Liver (tissue), 9 donors: ENCODE measurements around the gene MACROD1. TPM values are rescaled to one million over a fixed set of nuclear protein-coding genes. Genes with fewer than 3 reads are reported as not detected.

ENCODE experiments used
- DNase-seq: peaks from one replicate; pipeline ENCODE4 v3.0.0-alpha.2; 2017; ENCODE audit warnings: low spot score
- H3K27ac ChIP-seq, 2 donors: one replicate each; pipeline ENCODE4 v1.7.0; 2013; ENCODE audit warnings: inconsistent platforms in 2 of 2, low read length in 2 of 2, control low read depth in 1 of 2, low read depth in 1 of 2, mild to moderate bottlenecking in 1 of 2
- H3K27me3 ChIP-seq, 4 donors: one replicate each; pipeline versions ENCODE4 v1.6.1 to v1.7.0; 2013; ENCODE audit warnings: low read length in 3 of 4, inconsistent platforms in 1 of 4, mild to moderate bottlenecking in 1 of 4, moderate library complexity in 1 of 4; ENCODE audit not compliant: control insufficient read depth in 4 of 4, insufficient read depth in 4 of 4
- H3K36me3 ChIP-seq, 4 donors: one replicate each; pipeline versions ENCODE4 v1.6.1 to v1.7.0; 2013; ENCODE audit warnings: low read length in 3 of 4, mild to moderate bottlenecking in 3 of 4, low read depth in 1 of 4, moderate library complexity in 1 of 4; ENCODE audit not compliant: control insufficient read depth in 4 of 4, insufficient read depth in 3 of 4
- H3K4me1 ChIP-seq, 4 donors: one replicate each; pipeline versions ENCODE4 v1.6.1 to v1.7.0; 2013; ENCODE audit warnings: low read length in 3 of 4, mild to moderate bottlenecking in 3 of 4, moderate library complexity in 1 of 4; ENCODE audit not compliant: control insufficient read depth in 4 of 4, insufficient read depth in 4 of 4
- H3K4me3 ChIP-seq, 3 donors: one replicate each; pipeline versions ENCODE4 v1.6.1 to v1.7.0; 2013; ENCODE audit warnings: low read length in 3 of 3, control low read depth in 1 of 3, low read depth in 1 of 3, mild to moderate bottlenecking in 1 of 3
- H3K9ac ChIP-seq, 2 donors: one replicate each; pipeline ENCODE4 v1.7.0; 2013; ENCODE audit warnings: low read length in 2 of 2, mild to moderate bottlenecking in 2 of 2, moderate library complexity in 2 of 2, control low read depth in 1 of 2, low read depth in 1 of 2
- H3K9me3 ChIP-seq, 4 donors: one replicate each; pipeline versions ENCODE4 v1.6.1 to v1.7.0; 2013; ENCODE audit warnings: low read length in 3 of 4; ENCODE audit not compliant: control insufficient read depth in 4 of 4
- EGR1 ChIP-seq, 2 donors: IDR thresholded peaks; 2 replicates each; pipeline ENCODE4 v1.6.1; 2016 to 2018; ENCODE audit warnings: antibody characterized with exemption in 2 of 2, low read depth in 2 of 2
- FOXA1 ChIP-seq: IDR thresholded peaks from 2 replicates; pipeline ENCODE4 v1.6.1; 2016; ENCODE audit warnings: antibody characterized with exemption
- FOXA2 ChIP-seq: IDR thresholded peaks from 2 replicates; pipeline ENCODE4 v1.6.1; 2016; ENCODE audit warnings: antibody characterized with exemption
- GABPA ChIP-seq, 2 donors: IDR thresholded peaks in 1 of 2; conservative IDR thresholded peaks in 1 of 2; 2 replicates each; pipeline ENCODE4 v1.6.1; 2016; ENCODE audit warnings: antibody characterized with exemption in 2 of 2, mild to moderate bottlenecking in 1 of 2, moderate library complexity in 1 of 2
- HNF4A ChIP-seq, 2 donors: conservative IDR thresholded peaks; 2 replicates each; pipeline ENCODE4 v1.6.1; 2016; ENCODE audit warnings: antibody characterized with exemption in 2 of 2, mild to moderate bottlenecking in 2 of 2
- RAD21 ChIP-seq, 2 donors: IDR thresholded peaks; 2 replicates each; pipeline ENCODE4 v1.6.1; 2016; ENCODE audit warnings: antibody characterized with exemption in 2 of 2, mild to moderate bottlenecking in 2 of 2
- RXRA ChIP-seq, 2 donors: IDR thresholded peaks; 2 replicates each; pipeline ENCODE4 v1.6.1; 2017 to 2018; ENCODE audit warnings: antibody characterized with exemption in 2 of 2, mild to moderate bottlenecking in 1 of 2
- TAF1 ChIP-seq: conservative IDR thresholded peaks from 2 replicates; pipeline ENCODE4 v1.6.1; 2016; ENCODE audit warnings: antibody characterized with exemption, mild to moderate bottlenecking
- YY1 ChIP-seq: IDR thresholded peaks from 2 replicates; pipeline ENCODE4 v1.6.1; 2016; ENCODE audit warnings: antibody characterized with exemption, mild to moderate bottlenecking
- WGBS: extraction: QIAGEN DNeasy Blood & Tissue Kit; methylation state at CpG from one replicate; pipeline ENCODE4 v1.1.7; 2013; 5-methylcytosine and 5-hydroxymethylcytosine counted together
- polyA plus RNA-seq, 2 donors: library from polyadenylated mRNA; stranded (reverse) in 1 of 2; unstranded in 1 of 2; fragments of 200-250 nt in 1 of 2; fragments of >200 nt in 1 of 2; fragmentation: Nextera tagmentation in 1 of 2; extraction: Ambion mirVana in 1 of 2; gene quantifications; one replicate each; pipeline versions ENCODE4 v1.2.1 to v1.2.3, GENCODE V29; 2013 to 2015
- total RNA-seq, 2 donors: library from RNA; depleted of rRNA; stranded (reverse); fragments of >200 nt; gene quantifications; one replicate each; pipeline ENCODE4 v1.2.3, GENCODE V29; 2014
- TF ChIP-seq, protein P1 (sequence below): fragments of 150-350 bp; IDR thresholded peaks from 2 replicates; pipeline ENCODE4 v1.5.1; 2017; ENCODE audit warnings: improper control_type of control experiment, low read depth, low read length; ENCODE audit not compliant: missing input control
- TF ChIP-seq, protein P2 (sequence below): IDR thresholded peaks from 2 replicates; pipeline ENCODE4 v1.6.1; 2016; ENCODE audit warnings: antibody characterized with exemption
- TF ChIP-seq, protein P3 (sequence below): IDR thresholded peaks from 2 replicates; pipeline ENCODE4 v1.6.1; 2016; ENCODE audit warnings: antibody characterized with exemption, mild to moderate bottlenecking
- donor health status: healthy.
- donor health status: healthy.
- donor health status: healthy.
- donor health status: healthy.
- donor health status: healthy.

MACROD1 gene
- total and polyA plus RNA-seq, 4 donors: 8.9 to 25.9 (median 13.1) TPM

DNA sequence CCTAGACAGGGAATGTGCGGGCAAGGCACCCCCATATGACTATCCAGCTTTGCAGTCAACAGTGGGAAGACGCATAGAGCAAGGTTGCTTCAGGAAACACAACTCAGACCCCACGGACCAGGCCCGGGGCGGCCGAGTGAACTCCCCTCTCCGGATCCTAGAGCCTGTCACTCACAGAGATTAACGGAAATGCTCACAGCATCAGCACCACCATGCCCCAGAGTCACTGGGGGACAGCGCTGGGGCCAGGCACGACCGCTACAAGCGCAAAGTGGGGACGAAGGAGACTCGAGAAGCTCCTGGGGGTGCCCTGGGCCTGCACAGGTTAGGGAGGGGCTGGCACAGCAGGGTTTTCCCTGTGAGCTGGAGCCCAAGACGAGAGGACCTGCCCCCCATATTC is 15.9 kb downstream of the MACROD1 start (continued):
- no peak for TF ChIP-seq FOXA2
- TF ChIP-seq HNF4A (conservative IDR thresholded peaks at IDR 0.05): no peak

DNA sequence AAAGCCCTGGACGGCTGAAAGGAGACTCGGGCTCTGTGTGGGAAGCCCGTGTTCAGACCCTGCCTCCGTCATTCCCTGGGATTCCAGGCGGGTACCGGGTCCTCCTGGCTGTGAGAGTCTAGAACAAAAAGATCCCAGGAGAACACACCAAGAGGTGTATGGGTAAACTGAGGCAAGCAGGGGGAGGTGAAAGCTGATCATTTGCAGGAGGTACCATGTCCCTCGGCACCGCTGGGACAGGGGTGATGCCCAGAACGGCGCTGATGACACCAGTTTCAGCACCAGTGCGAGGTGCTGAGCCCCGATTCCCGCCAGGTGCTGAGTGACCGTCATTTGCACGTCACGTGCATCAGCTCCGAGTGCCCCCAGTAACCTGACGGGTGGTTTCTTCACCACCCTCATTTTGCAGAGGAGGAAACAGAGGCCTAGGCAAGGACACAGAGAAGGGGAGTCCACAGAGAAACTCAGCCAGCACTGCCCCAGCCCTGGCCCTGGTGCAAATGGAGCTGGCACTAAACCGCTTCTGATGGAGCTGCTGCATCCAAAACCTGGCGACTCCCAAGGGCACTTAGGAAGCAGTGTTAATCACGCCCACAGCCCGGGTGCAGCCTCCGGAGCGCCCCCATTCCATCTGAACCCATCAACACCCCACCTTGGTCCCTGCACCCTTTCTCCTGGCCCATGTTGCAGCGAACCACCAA is 16.8 kb downstream of the MACROD1 start:
- Histone ChIP-seq H3K4me3 (no peak overlapping the region), H3K27me3 (no peaks in the 10 kb centered on the region), H3K27ac (no peak overlapping the region), H3K36me3 (no peaks in the 10 kb centered on the region), H3K9me3 (no peaks in the 10 kb centered on the region), H3K4me1 (peaks cover 7 to 26% (median 18%) of the 10 kb centered on the region in 4 donors), H3K9ac (no peak overlapping the region)
- DNase-seq: no peak
- WGBS: 89% methylated on average over 25 of the region's 25 CpGs
- TF ChIP-seq RXRA (IDR thresholded peaks at IDR 0.05) (no peak), TAF1 (no peak), FOXA2 (no peak), FOXA1 (no peak), HNF4A (conservative IDR thresholded peaks at IDR 0.05) (no peak), YY1 (no peak), RAD21 (IDR thresholded peaks at IDR 0.05) (no peak)
- TF ChIP-seq, protein P1, sequence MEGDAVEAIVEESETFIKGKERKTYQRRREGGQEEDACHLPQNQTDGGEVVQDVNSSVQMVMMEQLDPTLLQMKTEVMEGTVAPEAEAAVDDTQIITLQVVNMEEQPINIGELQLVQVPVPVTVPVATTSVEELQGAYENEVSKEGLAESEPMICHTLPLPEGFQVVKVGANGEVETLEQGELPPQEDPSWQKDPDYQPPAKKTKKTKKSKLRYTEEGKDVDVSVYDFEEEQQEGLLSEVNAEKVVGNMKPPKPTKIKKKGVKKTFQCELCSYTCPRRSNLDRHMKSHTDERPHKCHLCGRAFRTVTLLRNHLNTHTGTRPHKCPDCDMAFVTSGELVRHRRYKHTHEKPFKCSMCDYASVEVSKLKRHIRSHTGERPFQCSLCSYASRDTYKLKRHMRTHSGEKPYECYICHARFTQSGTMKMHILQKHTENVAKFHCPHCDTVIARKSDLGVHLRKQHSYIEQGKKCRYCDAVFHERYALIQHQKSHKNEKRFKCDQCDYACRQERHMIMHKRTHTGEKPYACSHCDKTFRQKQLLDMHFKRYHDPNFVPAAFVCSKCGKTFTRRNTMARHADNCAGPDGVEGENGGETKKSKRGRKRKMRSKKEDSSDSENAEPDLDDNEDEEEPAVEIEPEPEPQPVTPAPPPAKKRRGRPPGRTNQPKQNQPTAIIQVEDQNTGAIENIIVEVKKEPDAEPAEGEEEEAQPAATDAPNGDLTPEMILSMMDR: no peak
- TF ChIP-seq, protein P2, sequence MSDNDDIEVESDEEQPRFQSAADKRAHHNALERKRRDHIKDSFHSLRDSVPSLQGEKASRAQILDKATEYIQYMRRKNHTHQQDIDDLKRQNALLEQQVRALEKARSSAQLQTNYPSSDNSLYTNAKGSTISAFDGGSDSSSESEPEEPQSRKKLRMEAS: no peak
- TF ChIP-seq, protein P3, sequence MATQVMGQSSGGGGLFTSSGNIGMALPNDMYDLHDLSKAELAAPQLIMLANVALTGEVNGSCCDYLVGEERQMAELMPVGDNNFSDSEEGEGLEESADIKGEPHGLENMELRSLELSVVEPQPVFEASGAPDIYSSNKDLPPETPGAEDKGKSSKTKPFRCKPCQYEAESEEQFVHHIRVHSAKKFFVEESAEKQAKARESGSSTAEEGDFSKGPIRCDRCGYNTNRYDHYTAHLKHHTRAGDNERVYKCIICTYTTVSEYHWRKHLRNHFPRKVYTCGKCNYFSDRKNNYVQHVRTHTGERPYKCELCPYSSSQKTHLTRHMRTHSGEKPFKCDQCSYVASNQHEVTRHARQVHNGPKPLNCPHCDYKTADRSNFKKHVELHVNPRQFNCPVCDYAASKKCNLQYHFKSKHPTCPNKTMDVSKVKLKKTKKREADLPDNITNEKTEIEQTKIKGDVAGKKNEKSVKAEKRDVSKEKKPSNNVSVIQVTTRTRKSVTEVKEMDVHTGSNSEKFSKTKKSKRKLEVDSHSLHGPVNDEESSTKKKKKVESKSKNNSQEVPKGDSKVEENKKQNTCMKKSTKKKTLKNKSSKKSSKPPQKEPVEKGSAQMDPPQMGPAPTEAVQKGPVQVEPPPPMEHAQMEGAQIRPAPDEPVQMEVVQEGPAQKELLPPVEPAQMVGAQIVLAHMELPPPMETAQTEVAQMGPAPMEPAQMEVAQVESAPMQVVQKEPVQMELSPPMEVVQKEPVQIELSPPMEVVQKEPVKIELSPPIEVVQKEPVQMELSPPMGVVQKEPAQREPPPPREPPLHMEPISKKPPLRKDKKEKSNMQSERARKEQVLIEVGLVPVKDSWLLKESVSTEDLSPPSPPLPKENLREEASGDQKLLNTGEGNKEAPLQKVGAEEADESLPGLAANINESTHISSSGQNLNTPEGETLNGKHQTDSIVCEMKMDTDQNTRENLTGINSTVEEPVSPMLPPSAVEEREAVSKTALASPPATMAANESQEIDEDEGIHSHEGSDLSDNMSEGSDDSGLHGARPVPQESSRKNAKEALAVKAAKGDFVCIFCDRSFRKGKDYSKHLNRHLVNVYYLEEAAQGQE: no peak

DNA sequence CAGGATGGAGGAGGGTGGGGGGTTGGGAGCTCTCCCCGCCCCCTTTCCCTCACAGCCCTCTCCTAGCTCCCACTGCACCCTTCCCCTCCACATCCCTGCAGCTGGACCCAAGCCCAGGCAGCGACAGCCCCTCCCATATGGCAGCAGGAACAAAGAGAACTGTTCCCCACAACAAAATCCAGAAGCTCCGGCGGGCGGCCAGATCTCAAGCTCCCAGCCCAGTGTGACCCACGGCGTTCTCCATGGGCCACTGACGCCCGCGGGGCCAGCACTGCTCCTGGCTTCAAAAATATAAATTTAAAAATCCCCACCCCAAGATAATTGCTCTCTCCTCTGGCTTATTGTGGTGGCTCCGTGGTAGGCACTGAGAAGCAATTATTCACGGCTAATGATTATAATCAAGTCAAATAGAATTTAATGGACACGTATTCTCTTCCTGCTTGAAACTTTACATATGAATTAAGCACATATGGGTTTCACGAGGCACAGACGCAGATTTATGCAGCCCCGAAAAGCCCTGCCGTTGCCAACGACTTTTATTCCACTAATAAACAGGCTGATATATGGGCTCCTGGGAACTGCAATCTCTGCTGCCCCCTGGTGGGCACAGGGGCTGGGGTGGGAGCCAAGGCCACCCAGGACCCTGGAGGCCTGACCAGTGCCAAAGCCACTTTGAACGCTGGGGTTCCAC is 17.5 kb downstream of the MACROD1 start:
- DNase-seq: peak; percentile 87
- Histone ChIP-seq H3K9me3 (no peaks in the 10 kb centered on the region), H3K4me3 (no peak overlapping the region), H3K9ac (no peak overlapping the region), H3K36me3 (no peaks in the 10 kb centered on the region), H3K27ac (no peak overlapping the region), H3K4me1 (peaks cover 7 to 22% (median 18%) of the 10 kb centered on the region in 4 donors), H3K27me3 (no peaks in the 10 kb centered on the region)
- TF ChIP-seq, protein P2: no peak
- TF ChIP-seq GABPA (IDR thresholded peaks at IDR 0.05 in 1 of 2, conservative IDR thresholded peaks at IDR 0.05 in 1 of 2) (no peak), RAD21 (IDR thresholded peaks at IDR 0.05) (peak; percentile 91 to 92), EGR1 (IDR thresholded peaks at IDR 0.05; ENCODE audit: low read depth in 2 of 2) (no peak)
- TF ChIP-seq, protein P1: peak; percentile 83
- 49% methylated on average over 19 of the region's 19 CpGs for WGBS
